Mammary epithelial cell (primary cell): Measurements from ENCODE around the gene GTF2F2.

Source experiments
- EZH2 ChIP-seq: IDR thresholded peaks from 2 replicates; pipeline ENCODE4 v1.6.1; 2012; ENCODE audit warnings: low read length, inconsistent platforms, borderline replicate concordance
- TF ChIP-seq, protein P1 (sequence below), 2 donors: IDR thresholded peaks in 1 of 2; conservative IDR thresholded peaks in 1 of 2; 2 replicates each; pipeline ENCODE4 v1.5.1; 2011 to 2012; ENCODE audit warnings: inconsistent platforms in 2 of 2, low read length in 2 of 2, mild to moderate bottlenecking in 2 of 2, control low read depth in 1 of 2, low read depth in 1 of 2; ENCODE audit not compliant: insufficient read depth in 1 of 2; ENCODE audit errors: extremely low read depth in 1 of 2

DNA sequence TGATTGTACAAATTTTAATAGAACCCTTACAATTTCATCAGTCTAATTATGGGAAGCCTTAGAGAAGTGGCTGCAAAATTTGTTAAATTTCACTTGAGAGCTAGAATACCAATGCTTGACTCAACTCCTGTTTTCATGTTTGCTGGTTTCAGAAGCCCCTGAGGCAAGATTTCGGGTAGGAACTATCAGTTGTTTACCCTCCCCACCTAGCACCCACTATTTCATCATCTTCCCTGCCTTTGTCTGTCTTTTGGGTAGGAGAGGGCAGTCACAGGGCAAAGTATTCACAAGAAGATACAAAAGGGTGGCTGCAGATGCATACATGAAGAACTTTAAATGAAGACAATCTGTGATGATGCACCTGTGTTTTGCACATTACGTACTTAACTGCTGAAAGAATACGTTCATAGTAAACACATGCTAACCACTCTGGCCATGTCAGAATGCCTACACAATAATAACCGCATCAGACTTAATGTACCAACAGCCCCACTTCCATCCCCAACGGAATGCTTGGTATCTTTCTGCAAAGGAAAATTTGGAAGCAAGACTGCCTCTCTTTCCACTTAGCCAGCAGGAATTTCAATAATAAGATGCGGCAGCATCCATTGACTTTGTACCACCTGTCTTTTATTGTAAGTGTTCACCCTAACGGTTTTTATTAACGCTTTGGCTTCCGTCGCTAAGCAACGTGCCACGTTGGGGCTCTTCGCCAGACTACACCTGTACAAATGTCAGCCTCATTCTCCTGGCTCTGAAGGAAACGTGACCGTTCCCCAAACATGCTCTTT, 190.2 kb downstream of the GTF2F2 start:
- TF ChIP-seq, protein P1, sequence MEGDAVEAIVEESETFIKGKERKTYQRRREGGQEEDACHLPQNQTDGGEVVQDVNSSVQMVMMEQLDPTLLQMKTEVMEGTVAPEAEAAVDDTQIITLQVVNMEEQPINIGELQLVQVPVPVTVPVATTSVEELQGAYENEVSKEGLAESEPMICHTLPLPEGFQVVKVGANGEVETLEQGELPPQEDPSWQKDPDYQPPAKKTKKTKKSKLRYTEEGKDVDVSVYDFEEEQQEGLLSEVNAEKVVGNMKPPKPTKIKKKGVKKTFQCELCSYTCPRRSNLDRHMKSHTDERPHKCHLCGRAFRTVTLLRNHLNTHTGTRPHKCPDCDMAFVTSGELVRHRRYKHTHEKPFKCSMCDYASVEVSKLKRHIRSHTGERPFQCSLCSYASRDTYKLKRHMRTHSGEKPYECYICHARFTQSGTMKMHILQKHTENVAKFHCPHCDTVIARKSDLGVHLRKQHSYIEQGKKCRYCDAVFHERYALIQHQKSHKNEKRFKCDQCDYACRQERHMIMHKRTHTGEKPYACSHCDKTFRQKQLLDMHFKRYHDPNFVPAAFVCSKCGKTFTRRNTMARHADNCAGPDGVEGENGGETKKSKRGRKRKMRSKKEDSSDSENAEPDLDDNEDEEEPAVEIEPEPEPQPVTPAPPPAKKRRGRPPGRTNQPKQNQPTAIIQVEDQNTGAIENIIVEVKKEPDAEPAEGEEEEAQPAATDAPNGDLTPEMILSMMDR (conservative IDR thresholded peaks at IDR 0.05 in 1 of 2, IDR thresholded peaks at IDR 0.05 in 1 of 2; ENCODE audit: extremely low read depth in 1 of 2, insufficient read depth in 1 of 2, low read depth in 1 of 2, low read length in 2 of 2): no peak
- no peak for TF ChIP-seq EZH2
